Measurements from ENCODE around the gene ID3. TPM values are rescaled to one million over a fixed set of nuclear protein-coding genes. Genes with fewer than 3 reads are reported as not detected.

Gene ID3
- total and polyA plus RNA-seq, 2 of the 8 experiments (the other 6 are each of a cell fraction or from before 2014, with no cell fraction given) = 240 to 304 TPM

DNA sequence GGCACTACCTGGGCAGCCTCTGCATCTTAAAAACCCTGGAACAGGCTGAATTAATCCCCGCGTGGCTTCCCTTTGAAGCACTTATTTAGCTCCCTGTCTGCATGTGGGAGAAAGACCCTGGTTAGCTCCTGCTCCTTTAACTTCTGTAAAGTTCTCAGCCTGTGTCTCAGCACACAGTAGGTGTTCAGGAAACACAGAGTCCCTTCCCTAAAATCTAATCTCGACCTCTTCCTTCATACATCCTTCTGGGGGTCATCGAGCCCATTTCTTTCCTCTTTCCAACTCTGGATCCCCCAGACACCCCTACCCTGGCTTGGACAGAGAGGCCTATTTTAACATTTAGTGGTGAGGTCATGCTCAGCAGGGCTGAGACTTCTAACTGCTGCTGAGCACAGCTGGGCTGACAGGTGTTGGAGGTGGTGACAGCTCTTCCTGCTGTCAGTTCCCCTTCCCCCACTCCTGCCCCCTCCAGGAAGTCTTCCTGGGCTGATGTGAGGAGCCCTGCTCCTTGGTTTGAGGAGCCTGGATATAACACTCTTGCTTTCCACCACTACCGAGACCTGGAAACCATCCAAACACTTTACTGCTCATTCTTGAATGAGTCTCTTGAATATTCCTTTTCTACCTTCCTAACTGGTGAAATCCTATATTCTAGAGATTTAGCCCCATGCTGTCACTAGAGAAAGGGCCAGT, 33.6 kb downstream of the ID3 start:
- Histone ChIP-seq H3K23ac (ENCODE audit: insufficient read length) (no peak overlapping the region), H2BK15ac (ENCODE audit: low read length) (no peak overlapping the region), H3K9me3 (ENCODE audit: insufficient read depth in 2 of 2, low read depth in 1 of 2, low read length in 1 of 2) (no peaks in the 10 kb centered on the region), H2BK20ac (ENCODE audit: low read length) (no peak overlapping the region), H4K91ac (replicated peaks; ENCODE audit: insufficient read length, low read length) (no peak overlapping the region), H4K5ac (ENCODE audit: insufficient read length, low read depth, low read length) (no peak overlapping the region), H3K27me3 (replicated peaks in 1 of 4; ENCODE audit: control insufficient read depth in 3 of 4, extremely low read depth in 1 of 4, insufficient read depth in 3 of 4, low read length in 3 of 4) (peaks cover 3 to 17% (median 13%) of the 10 kb centered on the region in 4 experiments), H3K23me2 (ENCODE audit: low read depth, low read length) (peaks cover 4% of the 10 kb centered on the region; the same call in 1 of the 2 replicates), H2AK5ac (ENCODE audit: low read depth, low read length) (no peak overlapping the region), H2BK12ac (ENCODE audit: low read depth, low read length) (no peak overlapping the region), H2BK120ac (replicated peaks; ENCODE audit: low read depth, low read length) (no peak overlapping the region), H3K18ac (ENCODE audit: extremely low read depth, low read length) (no peak overlapping the region), H3K4me2 (ENCODE audit: insufficient read depth in 1 of 2, low read depth in 2 of 2, low read length in 2 of 2) (peak overlapping the region in 1 of 2 experiments; percentile 20; a peak in 1 of 4 replicates), H3K9ac (replicated peaks in 1 of 4; ENCODE audit: extremely low read depth in 1 of 4, low read depth in 3 of 4, low read length in 3 of 4) (no peak overlapping the region), H3K4me1 (replicated peaks in 1 of 4; ENCODE audit: control insufficient read depth in 3 of 4, insufficient read depth in 4 of 4, low read length in 3 of 4) (peaks cover 9 to 22% (median 11%) of the 10 kb centered on the region in 4 experiments), H3K27ac (ENCODE audit: low read depth, low read length) (no peak overlapping the region), H3K14ac (ENCODE audit: insufficient read length) (no peak overlapping the region), H2BK5ac (ENCODE audit: low read depth, low read length) (no peak overlapping the region), H4K20me1 (replicated peaks in 1 of 2; ENCODE audit: control insufficient read depth in 1 of 2, insufficient read depth in 2 of 2, low read length in 2 of 2) (peaks cover 3 to 10% of the 10 kb centered on the region in 2 experiments), H3K36me3 (ENCODE audit: control insufficient read depth in 2 of 4, insufficient read depth in 4 of 4, low read length in 3 of 4) (peaks cover 0 to 2% (median 0%) of the 10 kb centered on the region in 4 experiments; a peak in 2 of 8 replicates), H3K79me2 (ENCODE audit: control insufficient read depth in 1 of 2, insufficient read depth in 2 of 2, low read length in 2 of 2) (peaks cover 0 to 3% of the 10 kb centered on the region in 2 experiments; a peak in 1 of 4 replicates), H3K56ac (replicated peaks; ENCODE audit: insufficient read length, low read depth, low read length) (no peak overlapping the region), H4K8ac (ENCODE audit: extremely low read depth, insufficient read depth, low read length) (no peak overlapping the region), H3K79me1 (ENCODE audit: low read depth, low read length) (peaks cover 5% of the 10 kb centered on the region), H3K4me3 (ENCODE audit: extremely low read depth in 1 of 4, insufficient read depth in 2 of 4, low read depth in 3 of 4, low read length in 4 of 4) (no peak overlapping the region), H3K4ac (replicated peaks; ENCODE audit: insufficient read length, low read depth, low read length) (no peak overlapping the region), H2AFZ (ENCODE audit: low read length) (no peak overlapping the region)
- peak; percentile 91 to 92; a peak in 2 of 4 replicates for TF ChIP-seq SIN3A (conservative IDR thresholded peaks at IDR 0.05 in 1 of 2, IDR thresholded peaks at IDR 0.05 in 1 of 2; ENCODE audit: low read depth in 1 of 2, low read length in 2 of 2)
- peak; percentile 88 for TF ChIP-seq CTBP2 (IDR thresholded peaks at IDR 0.05; ENCODE audit: borderline replicate concordance, insufficient read depth, insufficient read length, low read length)
- no peak for TF ChIP-seq RAD21 (IDR thresholded peaks at IDR 0.05 in 1 of 2, conservative IDR thresholded peaks at IDR 0.05 in 1 of 2; ENCODE audit: low read depth in 2 of 2, low read length in 2 of 2)
- TF ChIP-seq JUND (IDR thresholded peaks at IDR 0.05; ENCODE audit: low read length) = no peak
- FAIRE-seq = no peak
- ChIA-PET POLR2A (ENCODE audit: partially characterized antibody) (interaction anchor here (1.0 to 1.3 kb wide), 3 partner anchors 12 to 50 kb away, joined by 3 to 6 read pairs (median 5); no protein-coding TSS in a partner anchor), CTCF (ENCODE audit: partially characterized antibody) (interaction anchor here (0.6 to 16.2 kb wide), 14 partner anchors 9 to 343 kb away, joined by 3 to 230 read pairs (median 5); partner anchors contain the start of gene RPL11)
- no peak for DNase-seq (ENCODE audit: low read depth in 1 of 2, low spot score in 2 of 2)
- WGBS, 2 experiments (ENCODE audit: extremely low coverage in 1 of 2, insufficient coverage in 1 of 2, insufficient read length in 1 of 2, insufficient replicate concordance in 2 of 2, low coverage in 1 of 2, low lambda C conversion rate in 2 of 2, missing lambda C conversion rate in 1 of 2) = 65% methylated on average over 5 of the region's 5 CpGs; no CpG with 5 or more reads in 1 of the 2 experiments

Data from H1 (cell line).